HG02970 (cell line): Measurements from ENCODE around the gene MIEF1.

Experiments
- ATAC-seq: cut with Tn5 transposase; IDR thresholded peaks from one replicate; pipeline ENCODE4 v1.9.1; 2021; ENCODE audit warnings: mild to moderate bottlenecking, moderate library complexity, moderate number of reproducible peaks; ENCODE audit not compliant: unreplicated experiment, low FRiP score

MIEF1 gene

GRCh38 chr22:39470451-39471291 is 31.4 kb upstream of the MIEF1 start:
- ATAC-seq: no peak

GRCh38 chr22:39471381-39472141 is 30.5 kb upstream of the MIEF1 start:
- ATAC-seq: no peak

- ATAC-seq: no peak
These were observed 29.2 kb upstream of the MIEF1 start for GRCh38 chr22:39472570-39473556.

- no peak for ATAC-seq
These were observed 28.2 kb upstream of the MIEF1 start for GRCh38 chr22:39473851-39474250.

- no peak for ATAC-seq
These were observed 27.6 kb upstream of the MIEF1 start for GRCh38 chr22:39474351-39475111.

- no peak for ATAC-seq
These were observed 26.8 kb upstream of the MIEF1 start for GRCh38 chr22:39475337-39475736.

GRCh38 chr22:39475902-39476301 is 26.2 kb upstream of the MIEF1 start:
- ATAC-seq: no peak

GRCh38 chr22:39476664-39477063 is 25.4 kb upstream of the MIEF1 start:
- no peak for ATAC-seq

- ATAC-seq: no peak
These were observed 24.5 kb upstream of the MIEF1 start for GRCh38 chr22:39477542-39477941.

GRCh38 chr22:39478441-39478850 is 23.6 kb upstream of the MIEF1 start:
- no peak for ATAC-seq

- ATAC-seq: no peak
These were observed 22.8 kb upstream of the MIEF1 start for GRCh38 chr22:39479254-39479653.

GRCh38 chr22:39480557-39480956 is 21.5 kb upstream of the MIEF1 start:
- ATAC-seq: no peak

- no peak for ATAC-seq
These were observed 21.0 kb upstream of the MIEF1 start for GRCh38 chr22:39481054-39481453.

GRCh38 chr22:39481595-39481994 is 20.5 kb upstream of the MIEF1 start:
- no peak for ATAC-seq

GRCh38 chr22:39482768-39483167 is 19.3 kb upstream of the MIEF1 start:
- ATAC-seq: no peak

- ATAC-seq: no peak
These were observed 14.9 kb upstream of the MIEF1 start for GRCh38 chr22:39486951-39487825.

GRCh38 chr22:39487826-39488520 is 14.1 kb upstream of the MIEF1 start:
- ATAC-seq: no peak

- ATAC-seq: no peak
These were observed 13.5 kb upstream of the MIEF1 start for GRCh38 chr22:39488563-39489083.
